Inflammatory macrophage (primary cell): ENCODE measurements around the gene MOV10.

Source experiments
- DNase-seq, 2 donors: peaks; one replicate each; pipeline ENCODE4 v3.0.0-alpha.2; 2020 to 2022

Gene MOV10

GRCh38 chr1:112674986-112675727 is 698 bp downstream of the MOV10 start:
- no peak for DNase-seq

GRCh38 chr1:112675728-112676381 is 1.4 kb downstream of the MOV10 start:
- DNase-seq = no peak

GRCh38 chr1:112676543-112676942 is 2.1 kb downstream of the MOV10 start:
- peak in 1 of 2 donors; percentile 14 for DNase-seq

- no peak for DNase-seq
Observed at GRCh38 chr1:112677501-112677900, 3.0 kb downstream of the MOV10 start.

GRCh38 chr1:112678605-112679004 is 4.1 kb downstream of the MOV10 start:
- DNase-seq = no peak

- DNase-seq = no peak
Observed at GRCh38 chr1:112685913-112686312, 11.5 kb downstream of the MOV10 start.

- DNase-seq = no peak
Observed at GRCh38 chr1:112686417-112686816, 12.0 kb downstream of the MOV10 start.

GRCh38 chr1:112686835-112687234 is 12.4 kb downstream of the MOV10 start:
- no peak for DNase-seq

- DNase-seq = no peak
Observed at GRCh38 chr1:112687361-112687760, 12.9 kb downstream of the MOV10 start.

- no peak for DNase-seq
Observed at GRCh38 chr1:112687785-112688496, 13.5 kb downstream of the MOV10 start.

GRCh38 chr1:112688781-112689193 is 14.3 kb downstream of the MOV10 start:
- DNase-seq = no peak

- DNase-seq = no peak
Observed at GRCh38 chr1:112689196-112689841, 14.9 kb downstream of the MOV10 start.

- no peak for DNase-seq
Observed at GRCh38 chr1:112689842-112690237, 15.4 kb downstream of the MOV10 start.

GRCh38 chr1:112692681-112693080 is 18.2 kb downstream of the MOV10 start:
- no peak for DNase-seq

GRCh38 chr1:112693821-112694220 is 19.4 kb downstream of the MOV10 start:
- no peak for DNase-seq

- no peak for DNase-seq
Observed at GRCh38 chr1:112694363-112694929, 20.0 kb downstream of the MOV10 start.

GRCh38 chr1:112695276-112695675 is 20.8 kb downstream of the MOV10 start:
- DNase-seq = no peak

GRCh38 chr1:112696578-112697314 is 22.3 kb downstream of the MOV10 start:
- DNase-seq = no peak

GRCh38 chr1:112697781-112698201 is 23.3 kb downstream of the MOV10 start:
- DNase-seq = no peak

- no peak for DNase-seq
Observed at GRCh38 chr1:112698366-112699310, 24.2 kb downstream of the MOV10 start.
